LNCAP (cell line): ENCODE results near the gene RGS3.

Experiments used
- TF ChIP-seq, protein P1 (sequence below): fragments of 450-650 bp; IDR thresholded peaks from 2 replicates; pipeline ENCODE4 v1.5.1; 2017; ENCODE audit warnings: mild to moderate bottlenecking

Gene RGS3

DNA sequence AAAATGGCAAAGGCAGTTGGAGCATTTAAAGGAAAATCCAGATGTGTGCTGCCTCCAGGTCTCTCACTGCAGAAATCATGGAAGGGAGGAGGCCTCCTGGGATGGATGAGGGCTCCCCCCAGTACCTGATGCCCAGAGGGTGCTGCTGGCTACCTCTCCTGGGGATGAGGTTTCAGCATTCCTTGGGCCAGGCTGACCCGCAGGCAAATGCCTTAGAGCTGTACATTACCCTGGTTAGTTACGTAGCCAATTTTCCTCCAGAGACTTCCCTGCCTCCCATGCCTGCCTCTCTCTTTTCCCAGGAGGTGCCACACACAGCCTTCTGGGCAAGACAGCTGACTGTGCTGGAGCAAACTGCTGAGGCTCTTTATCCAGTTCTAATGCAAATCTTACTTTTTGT lies 65.3 kb downstream of the RGS3 start:
- TF ChIP-seq, protein P1, sequence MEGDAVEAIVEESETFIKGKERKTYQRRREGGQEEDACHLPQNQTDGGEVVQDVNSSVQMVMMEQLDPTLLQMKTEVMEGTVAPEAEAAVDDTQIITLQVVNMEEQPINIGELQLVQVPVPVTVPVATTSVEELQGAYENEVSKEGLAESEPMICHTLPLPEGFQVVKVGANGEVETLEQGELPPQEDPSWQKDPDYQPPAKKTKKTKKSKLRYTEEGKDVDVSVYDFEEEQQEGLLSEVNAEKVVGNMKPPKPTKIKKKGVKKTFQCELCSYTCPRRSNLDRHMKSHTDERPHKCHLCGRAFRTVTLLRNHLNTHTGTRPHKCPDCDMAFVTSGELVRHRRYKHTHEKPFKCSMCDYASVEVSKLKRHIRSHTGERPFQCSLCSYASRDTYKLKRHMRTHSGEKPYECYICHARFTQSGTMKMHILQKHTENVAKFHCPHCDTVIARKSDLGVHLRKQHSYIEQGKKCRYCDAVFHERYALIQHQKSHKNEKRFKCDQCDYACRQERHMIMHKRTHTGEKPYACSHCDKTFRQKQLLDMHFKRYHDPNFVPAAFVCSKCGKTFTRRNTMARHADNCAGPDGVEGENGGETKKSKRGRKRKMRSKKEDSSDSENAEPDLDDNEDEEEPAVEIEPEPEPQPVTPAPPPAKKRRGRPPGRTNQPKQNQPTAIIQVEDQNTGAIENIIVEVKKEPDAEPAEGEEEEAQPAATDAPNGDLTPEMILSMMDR = no peak

DNA sequence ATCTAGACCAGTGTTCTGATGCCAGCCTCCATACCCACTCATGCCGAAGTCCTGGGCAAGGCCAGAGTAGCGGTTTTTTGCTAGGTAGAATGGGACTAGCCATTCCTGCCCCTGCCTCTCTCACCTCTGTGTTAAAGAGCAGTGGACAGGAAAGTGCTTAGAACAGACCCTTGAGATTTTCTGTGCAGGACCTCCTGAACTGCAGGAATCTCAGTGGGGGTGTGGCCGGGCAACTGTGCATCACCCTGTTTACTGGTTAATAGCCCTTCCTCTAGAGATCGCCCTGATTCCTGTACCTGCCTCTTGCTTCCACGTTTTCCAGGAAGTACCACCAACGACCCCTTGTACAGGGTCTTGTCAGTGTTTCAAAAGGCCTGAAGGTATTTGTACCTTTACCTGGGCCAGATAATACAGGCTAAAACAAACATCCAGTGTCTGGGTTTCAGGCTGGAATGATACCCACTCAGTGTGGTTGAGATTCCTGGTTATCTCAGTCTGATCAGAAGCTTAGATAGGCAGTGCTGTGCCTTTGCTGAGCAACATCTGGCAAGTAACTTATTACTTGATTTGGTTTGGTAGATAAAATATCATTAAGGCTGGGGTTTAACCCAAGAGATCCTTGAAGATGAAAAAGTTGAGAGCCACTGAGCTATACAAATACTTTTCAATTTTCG lies 65.9 kb downstream of the RGS3 start:
- TF ChIP-seq, protein P1 = no peak

DNA sequence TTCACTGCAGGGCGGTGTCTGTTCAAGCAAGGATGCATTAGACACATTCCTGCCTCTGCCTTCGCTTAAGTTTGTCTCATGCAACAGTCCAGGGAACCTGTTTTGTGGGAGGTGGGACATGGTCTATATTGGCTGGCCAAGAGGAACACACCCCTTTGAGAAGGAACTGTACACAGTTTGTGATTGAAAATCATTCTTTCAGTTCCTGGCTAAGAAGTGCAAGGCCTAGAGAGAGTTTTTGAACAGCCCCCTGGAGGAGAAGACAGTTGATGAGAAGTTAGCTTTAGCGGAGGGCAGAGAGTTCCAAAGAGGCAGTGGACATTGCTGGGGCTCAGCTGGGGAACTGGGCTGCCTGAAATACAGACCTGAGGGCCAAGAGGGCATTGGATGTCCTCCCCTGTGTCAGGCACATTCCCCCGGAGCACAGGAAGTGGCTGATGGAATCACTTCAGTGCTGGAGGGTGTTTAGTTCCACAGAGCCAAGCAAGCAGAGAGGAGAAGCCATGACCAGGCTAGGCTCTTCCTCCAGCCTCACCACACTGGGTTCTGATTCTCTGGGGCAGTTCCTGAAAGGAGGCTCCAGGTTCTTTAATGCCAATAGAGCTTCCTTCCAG lies 66.6 kb downstream of the RGS3 start:
- TF ChIP-seq, protein P1 = no peak

DNA sequence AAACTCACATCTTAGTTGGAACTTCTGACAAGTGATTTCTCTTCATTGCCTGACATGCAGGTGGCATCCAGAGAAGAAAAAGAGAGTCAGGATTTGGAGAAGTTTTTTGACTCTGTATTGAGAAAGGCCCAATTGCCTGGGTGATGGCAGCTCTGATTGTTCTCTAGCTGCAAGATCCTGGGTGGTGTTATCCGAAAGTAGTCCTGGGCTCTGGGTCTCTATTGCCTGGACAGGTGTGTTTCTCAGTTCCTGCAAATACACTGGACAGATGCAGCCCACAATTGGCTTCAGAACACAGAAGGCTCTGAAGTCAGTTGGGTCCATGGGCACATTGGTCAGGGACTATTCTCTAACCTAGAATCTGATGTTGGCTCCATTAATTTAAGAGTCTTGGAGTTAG lies 67.4 kb downstream of the RGS3 start:
- TF ChIP-seq, protein P1 = no peak

DNA sequence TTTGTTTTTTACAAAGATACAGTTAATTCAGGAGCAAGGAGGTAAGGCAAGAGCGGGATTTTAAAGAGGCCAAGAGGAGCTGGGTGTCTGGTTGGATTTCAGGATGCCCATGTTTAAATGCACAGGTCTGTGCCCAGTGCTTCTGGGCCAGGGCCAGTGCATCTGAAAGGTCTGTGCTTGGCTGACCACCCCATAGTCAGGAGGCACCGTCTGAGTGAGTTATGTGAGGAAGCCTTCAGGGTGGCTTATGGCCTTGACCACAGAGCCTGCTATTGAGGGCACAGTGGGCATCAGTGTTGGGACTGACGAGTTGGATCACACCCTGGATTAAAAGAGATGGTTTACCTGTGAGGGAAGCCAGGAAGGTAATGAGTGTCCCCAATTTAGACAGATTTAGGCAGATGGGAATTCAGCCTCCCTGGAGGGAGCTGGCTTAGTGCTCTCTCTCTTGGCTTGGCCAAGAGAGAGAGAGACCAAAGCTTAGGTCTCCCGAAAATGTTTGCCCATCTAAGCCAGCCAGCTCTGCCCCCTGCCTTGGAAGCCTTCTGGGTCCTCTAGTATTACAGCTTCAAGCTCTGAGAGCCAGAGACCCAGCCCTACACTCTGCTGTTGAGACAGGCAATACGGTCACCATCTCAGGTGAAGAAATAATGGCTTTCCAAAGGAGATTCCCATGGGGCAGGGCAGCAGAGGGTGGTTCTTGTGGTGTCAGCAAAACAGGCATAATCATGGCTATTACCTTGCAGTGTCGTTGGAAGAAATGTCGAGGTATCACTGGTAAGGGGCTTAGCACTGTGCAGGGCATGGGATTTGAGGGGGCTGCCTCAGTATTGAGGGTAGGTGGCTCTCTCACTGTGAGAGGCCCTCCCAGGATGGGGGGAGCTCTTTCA lies 68.6 kb downstream of the RGS3 start:
- TF ChIP-seq, protein P1 = no peak

DNA sequence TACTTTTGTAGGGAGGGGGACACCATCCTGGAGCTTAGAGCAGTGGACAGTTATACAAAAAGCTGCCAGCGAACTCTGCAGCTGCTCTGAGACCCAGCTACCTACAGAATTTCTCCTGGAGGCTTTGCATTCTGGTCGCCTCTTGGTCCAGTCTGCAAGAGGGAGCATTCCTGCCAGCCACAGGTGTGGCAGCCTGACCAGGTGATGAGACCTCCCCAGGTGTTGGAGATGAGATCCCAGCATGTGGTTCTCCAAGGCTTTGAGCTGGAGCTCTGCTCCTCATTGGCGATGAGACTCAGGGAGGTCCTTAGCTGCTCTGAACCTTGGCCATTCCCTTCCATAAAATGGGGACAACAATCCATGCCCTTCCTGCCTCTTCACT lies 69.3 kb downstream of the RGS3 start:
- TF ChIP-seq, protein P1 = no peak

DNA sequence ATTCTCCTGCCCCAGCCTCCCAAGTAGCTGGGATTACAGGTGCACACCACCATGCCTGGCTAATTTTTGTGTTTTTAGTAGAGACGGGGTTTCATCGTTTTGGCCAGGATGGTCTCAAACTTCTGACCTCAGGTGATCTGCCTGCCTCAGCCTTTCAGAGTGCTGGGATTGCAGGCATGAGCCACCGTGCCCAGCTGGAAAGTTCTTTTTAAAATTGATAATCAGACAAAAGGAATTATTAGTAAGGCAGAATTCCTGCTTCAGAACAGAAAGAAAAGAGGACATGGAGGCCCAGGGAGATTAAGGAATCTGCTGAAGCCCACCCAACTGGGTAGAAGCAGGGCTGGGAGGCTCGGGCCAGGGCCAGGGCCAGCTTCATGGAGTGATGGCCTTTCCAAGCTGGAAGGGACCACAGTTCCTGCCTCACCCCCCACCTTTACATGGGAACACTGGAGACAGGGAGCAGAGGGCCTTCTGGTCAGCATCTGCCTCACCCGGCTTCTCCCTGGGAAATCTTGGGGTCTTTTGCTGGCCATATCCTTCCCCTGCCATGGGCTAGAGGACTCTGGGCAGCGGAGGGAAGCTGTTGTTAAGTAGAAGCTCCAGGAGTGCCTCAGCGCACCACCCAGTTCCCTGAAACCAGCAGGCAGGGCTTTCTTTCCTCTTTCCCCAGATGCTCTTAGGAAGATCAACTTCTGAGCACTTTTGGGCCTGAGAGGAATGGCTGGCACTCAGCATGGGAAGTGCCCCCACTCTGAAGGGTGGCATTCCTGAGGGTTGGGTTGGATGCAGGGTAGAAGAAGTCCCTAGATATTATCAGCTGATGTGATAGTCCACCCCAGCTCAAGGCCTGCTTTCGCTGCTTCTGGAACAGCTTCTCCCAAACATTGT lies 70.1 kb downstream of the RGS3 start:
- TF ChIP-seq, protein P1 = no peak
